ENCODE data around the gene HDLBP.
"Not testable (repeated sequence)": the region's sequence is repeated elsewhere in the genome, so short reads cannot be mapped to it uniquely, and the experiment has no call there.

The HDLBP gene

GRCh38 chr2:241304039-241304670 lies 11.3 kb downstream of the HDLBP start:
- intact Hi-C loops (cut with micrococcal nuclease): no loop called here
- Mint-ChIP-seq H3K27ac (no peak overlapping the region), H3K4me3 (no peak overlapping the region), H3K27me3 (no peaks in the 10 kb centered on the region), H3K36me3 (ENCODE audit: low read depth) (peaks cover 25% of the 10 kb centered on the region), H3K4me1 (ENCODE audit: low read depth) (peaks cover 47% of the 10 kb centered on the region), H3K9me3 (no peaks in the 10 kb centered on the region)

- no peaks in the 10 kb centered on the region for H3K9me3 Mint-ChIP-seq
- no peak overlapping the region for H3K27ac Mint-ChIP-seq
- no peak overlapping the region for H3K4me3 Mint-ChIP-seq
- H3K36me3 Mint-ChIP-seq (ENCODE audit: low read depth): peaks cover 21% of the 10 kb centered on the region
- intact Hi-C loops (cut with micrococcal nuclease): no loop called here
- H3K4me1 Mint-ChIP-seq (ENCODE audit: low read depth): peaks cover 46% of the 10 kb centered on the region
- no peaks in the 10 kb centered on the region for H3K27me3 Mint-ChIP-seq
These were observed 12.5 kb downstream of the HDLBP start for GRCh38 chr2:241302759-241303651.

GRCh38 chr2:241302083-241302482 lies 13.4 kb downstream of the HDLBP start:
- Mint-ChIP-seq H3K4me1 (ENCODE audit: low read depth) (peaks cover 54% of the 10 kb centered on the region), H3K9me3 (no peaks in the 10 kb centered on the region), H3K27me3 (no peaks in the 10 kb centered on the region), H3K36me3 (ENCODE audit: low read depth) (peaks cover 30% of the 10 kb centered on the region), H3K4me3 (no peak overlapping the region), H3K27ac (no peak overlapping the region)
- intact Hi-C loops (cut with micrococcal nuclease): no loop called here

DNA sequence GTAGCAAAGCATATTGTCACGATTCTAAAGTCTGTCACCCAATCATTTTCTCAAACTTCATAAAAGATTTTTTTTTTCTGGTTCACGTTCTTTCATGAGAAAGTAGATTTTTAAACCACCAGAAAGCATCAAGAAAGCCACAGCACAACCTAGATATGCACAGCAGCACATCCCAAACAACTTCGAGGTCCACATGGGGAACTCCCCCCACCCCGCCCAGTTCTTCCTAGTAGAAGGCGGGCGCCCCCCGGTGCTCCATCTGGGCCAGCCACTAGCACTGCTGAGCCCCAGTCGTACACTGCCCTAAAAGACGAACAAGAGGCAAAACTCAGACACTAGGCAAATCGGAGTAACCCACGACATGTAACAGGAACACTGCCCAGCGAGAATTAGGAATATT lies 15.5 kb downstream of the HDLBP start:
- Mint-ChIP-seq H3K27ac (no peak overlapping the region), H3K36me3 (ENCODE audit: low read depth) (peaks cover 20% of the 10 kb centered on the region), H3K9me3 (no peaks in the 10 kb centered on the region), H3K4me1 (ENCODE audit: low read depth) (peaks cover 60% of the 10 kb centered on the region), H3K27me3 (no peaks in the 10 kb centered on the region), H3K4me3 (no peak overlapping the region)
- intact Hi-C loops (cut with micrococcal nuclease): no loop called here

- H3K4me1 Mint-ChIP-seq (ENCODE audit: low read depth): peaks cover 47% of the 10 kb centered on the region
- intact Hi-C loops (cut with micrococcal nuclease): no loop called here
These were observed 16.8 kb downstream of the HDLBP start for GRCh38 chr2:241298673-241299072.

GRCh38 chr2:241296767-241297166 lies 18.7 kb downstream of the HDLBP start:
- Mint-ChIP-seq H3K36me3 (ENCODE audit: low read depth) (peaks cover 20% of the 10 kb centered on the region), H3K27ac (no peak overlapping the region), H3K4me1 (ENCODE audit: low read depth) (peaks cover 37% of the 10 kb centered on the region), H3K9me3 (no peaks in the 10 kb centered on the region), H3K27me3 (no peaks in the 10 kb centered on the region), H3K4me3 (no peak overlapping the region)
- intact Hi-C loops (cut with micrococcal nuclease): no loop called here

More at GRCh38 chr2:241298673-241299072, 16.8 kb downstream of the HDLBP start:
- Mint-ChIP-seq H3K9me3 (no peaks in the 10 kb centered on the region), H3K36me3 (ENCODE audit: low read depth) (peaks cover 20% of the 10 kb centered on the region), H3K27me3 (no peaks in the 10 kb centered on the region), H3K27ac (no peak overlapping the region), H3K4me3 (no peak overlapping the region)

- no peaks in the 10 kb centered on the region for H3K9me3 Mint-ChIP-seq
- no peak overlapping the region for H3K27ac Mint-ChIP-seq
- no peaks in the 10 kb centered on the region for H3K27me3 Mint-ChIP-seq
- no peak overlapping the region for H3K4me3 Mint-ChIP-seq
- intact Hi-C loops (cut with micrococcal nuclease): no loop called here
- H3K36me3 Mint-ChIP-seq (ENCODE audit: low read depth): peaks cover 20% of the 10 kb centered on the region
- peaks cover 35% of the 10 kb centered on the region for H3K4me1 Mint-ChIP-seq (ENCODE audit: low read depth)
These were observed 20.0 kb downstream of the HDLBP start for GRCh38 chr2:241295326-241296095.

- H3K36me3 Mint-ChIP-seq (ENCODE audit: low read depth): peaks cover 40% of the 10 kb centered on the region
- H3K27ac Mint-ChIP-seq; intact Hi-C loops (cut with micrococcal nuclease); H3K9me3 Mint-ChIP-seq; H3K27me3 Mint-ChIP-seq; H3K4me3 Mint-ChIP-seq: not testable (repeated sequence)
- H3K4me1 Mint-ChIP-seq (ENCODE audit: low read depth): peaks cover 41% of the 10 kb centered on the region
These were observed 22.1 kb downstream of the HDLBP start for GRCh38 chr2:241293378-241293797.

GRCh38 chr2:241291977-241292376 lies 23.5 kb downstream of the HDLBP start:
- Mint-ChIP-seq H3K27me3 (no peaks in the 10 kb centered on the region), H3K4me1 (ENCODE audit: low read depth) (peaks cover 37% of the 10 kb centered on the region), H3K27ac (no peak overlapping the region), H3K4me3 (no peak overlapping the region), H3K36me3 (ENCODE audit: low read depth) (peaks cover 33% of the 10 kb centered on the region), H3K9me3 (no peaks in the 10 kb centered on the region)
- intact Hi-C loops (cut with micrococcal nuclease): no loop called here

- Mint-ChIP-seq H3K9me3 (no peaks in the 10 kb centered on the region), H3K4me1 (ENCODE audit: low read depth) (peaks cover 30% of the 10 kb centered on the region), H3K36me3 (ENCODE audit: low read depth) (peaks cover 34% of the 10 kb centered on the region), H3K4me3 (no peak overlapping the region), H3K27ac (no peak overlapping the region), H3K27me3 (no peaks in the 10 kb centered on the region)
- intact Hi-C loops (cut with micrococcal nuclease): no loop called here
These were observed 24.3 kb downstream of the HDLBP start for GRCh38 chr2:241291153-241291552.

DNA sequence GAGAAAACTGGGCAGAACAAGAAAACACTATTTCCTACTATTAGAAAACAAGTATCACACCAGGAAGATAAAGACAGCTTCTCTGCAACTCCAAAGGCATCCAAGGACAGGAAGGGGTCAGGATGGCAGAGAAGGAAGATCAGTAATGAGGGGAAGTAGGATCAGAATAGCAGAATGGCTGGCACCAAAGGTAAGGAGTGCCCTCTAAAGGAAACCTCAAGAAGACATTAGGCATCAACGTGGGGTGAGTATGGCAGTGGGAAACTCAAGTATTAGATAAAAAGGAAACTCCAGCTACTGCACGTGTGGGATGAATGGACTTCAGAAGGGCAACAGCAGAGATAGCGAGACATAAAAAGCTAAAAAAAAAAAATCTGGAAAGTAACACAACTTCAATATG lies 25.9 kb downstream of the HDLBP start:
- Mint-ChIP-seq H3K4me3 (no peak overlapping the region), H3K9me3 (no peaks in the 10 kb centered on the region), H3K27me3 (no peaks in the 10 kb centered on the region), H3K4me1 (ENCODE audit: low read depth) (peaks cover 30% of the 10 kb centered on the region), H3K27ac (no peak overlapping the region), H3K36me3 (ENCODE audit: low read depth) (peaks cover 38% of the 10 kb centered on the region)
- intact Hi-C loops (cut with micrococcal nuclease): no loop called here

DNA sequence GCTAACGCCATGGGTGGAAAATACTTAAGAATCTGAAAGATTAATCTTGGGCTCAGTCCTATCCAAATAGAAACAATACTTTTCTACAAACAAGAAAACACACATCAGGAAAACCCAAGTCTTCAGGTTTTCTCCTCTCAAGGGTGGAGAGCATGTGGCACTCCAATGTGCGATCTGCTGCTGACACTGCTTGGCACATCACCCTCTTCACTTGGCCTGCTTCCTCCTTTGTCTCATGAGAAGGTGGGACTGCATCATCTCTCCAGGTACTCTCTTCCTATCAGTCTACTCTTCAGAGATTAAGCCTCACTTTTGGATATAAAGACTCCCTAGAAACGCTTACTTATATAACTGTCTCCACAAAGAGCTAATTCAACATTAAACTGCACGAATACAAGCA lies 26.4 kb downstream of the HDLBP start:
- H3K27me3 Mint-ChIP-seq: no peaks in the 10 kb centered on the region
- no peaks in the 10 kb centered on the region for H3K9me3 Mint-ChIP-seq
- peaks cover 38% of the 10 kb centered on the region for H3K36me3 Mint-ChIP-seq (ENCODE audit: low read depth)
- peaks cover 30% of the 10 kb centered on the region for H3K4me1 Mint-ChIP-seq (ENCODE audit: low read depth)
- H3K4me3 Mint-ChIP-seq: no peak overlapping the region
- intact Hi-C loops (cut with micrococcal nuclease): no loop called here
- no peak overlapping the region for H3K27ac Mint-ChIP-seq

DNA sequence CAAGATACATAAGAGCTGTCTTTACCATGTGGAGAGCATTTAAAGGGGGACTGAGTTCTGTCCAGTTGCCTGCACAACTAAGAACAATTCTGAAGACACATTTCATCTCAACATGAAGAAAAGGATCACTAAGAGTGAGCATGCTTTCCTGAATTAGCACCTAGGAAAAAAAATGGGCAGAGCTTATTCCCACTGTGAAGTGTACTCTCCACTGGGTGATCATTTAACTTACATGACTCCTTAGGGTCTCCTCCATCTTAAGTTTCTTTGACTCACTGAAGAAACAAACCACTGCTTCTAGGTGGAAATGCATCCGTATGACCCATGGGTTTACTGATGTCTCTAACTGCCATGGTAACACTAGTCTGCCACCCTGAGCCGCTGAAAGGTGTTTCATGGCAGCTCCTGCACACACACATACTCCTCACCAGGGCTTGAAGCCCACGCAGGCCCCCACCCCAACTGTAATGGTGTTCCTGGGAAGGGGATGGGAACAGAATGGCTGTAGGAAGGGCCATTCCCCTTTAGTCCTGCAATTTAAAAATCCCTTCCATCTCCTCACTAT lies 27.1 kb downstream of the HDLBP start:
- Mint-ChIP-seq H3K27ac (no peak overlapping the region), H3K9me3 (no peaks in the 10 kb centered on the region), H3K27me3 (no peaks in the 10 kb centered on the region), H3K4me3 (no peak overlapping the region), H3K36me3 (ENCODE audit: low read depth) (peaks cover 38% of the 10 kb centered on the region), H3K4me1 (ENCODE audit: low read depth) (peaks cover 30% of the 10 kb centered on the region)
- intact Hi-C loops (cut with micrococcal nuclease): no loop called here

Measured in dendritic cell treated with granulocyte-macrophage colony-stimulating factor and Interleukin-4, amounts not matched to agents 40 ng/mL and 50 ng/mL, for 4 days (primary cell).